HG03558 (cell line): Measurements from ENCODE around the gene KRT6C.

Experiments used
- ATAC-seq: cut with Tn5 transposase; IDR thresholded peaks from one replicate; pipeline ENCODE4 v1.9.1; 2021; ENCODE audit warnings: moderate number of reproducible peaks; ENCODE audit not compliant: unreplicated experiment; ENCODE audit errors: extremely low read depth

KRT6C gene

DNA sequence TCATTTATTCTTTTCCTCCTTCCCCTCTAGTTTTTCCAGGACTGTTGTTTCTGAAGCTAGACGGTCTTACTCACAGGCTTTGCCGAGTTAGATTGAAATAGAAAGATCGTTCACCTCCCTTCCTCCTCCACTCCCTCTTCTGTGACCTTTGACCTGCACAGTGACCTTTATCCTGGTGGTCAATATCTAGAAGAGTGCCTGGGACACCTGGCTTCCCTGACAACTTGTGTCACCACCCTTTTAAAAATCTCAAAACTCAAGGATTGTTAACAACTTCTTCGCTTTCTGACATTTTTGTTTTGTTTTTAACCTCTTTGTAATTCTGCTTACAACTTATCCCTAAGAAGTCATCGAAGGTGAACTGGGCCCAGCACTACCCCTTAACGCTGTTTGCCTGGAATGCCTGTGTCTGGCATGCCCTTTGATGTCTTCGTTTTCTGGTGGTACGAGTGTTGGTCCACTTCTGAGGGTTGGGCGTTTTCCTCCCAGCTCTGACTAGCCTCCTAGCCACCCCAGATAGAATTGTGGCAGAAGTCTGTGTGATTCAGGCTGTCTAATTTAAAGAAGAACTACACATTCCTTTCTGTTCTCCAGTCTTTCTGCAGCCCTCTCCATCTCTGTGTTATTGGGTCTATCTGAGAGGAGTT, 36.7 kb downstream of the KRT6C start:
- no peak for ATAC-seq

- ATAC-seq, result no peak
Observed at GRCh38 chr12:52436000-52436827, 37.4 kb downstream of the KRT6C start.

- ATAC-seq, result no peak
Observed at GRCh38 chr12:52435659-52435999, 38.0 kb downstream of the KRT6C start.

DNA sequence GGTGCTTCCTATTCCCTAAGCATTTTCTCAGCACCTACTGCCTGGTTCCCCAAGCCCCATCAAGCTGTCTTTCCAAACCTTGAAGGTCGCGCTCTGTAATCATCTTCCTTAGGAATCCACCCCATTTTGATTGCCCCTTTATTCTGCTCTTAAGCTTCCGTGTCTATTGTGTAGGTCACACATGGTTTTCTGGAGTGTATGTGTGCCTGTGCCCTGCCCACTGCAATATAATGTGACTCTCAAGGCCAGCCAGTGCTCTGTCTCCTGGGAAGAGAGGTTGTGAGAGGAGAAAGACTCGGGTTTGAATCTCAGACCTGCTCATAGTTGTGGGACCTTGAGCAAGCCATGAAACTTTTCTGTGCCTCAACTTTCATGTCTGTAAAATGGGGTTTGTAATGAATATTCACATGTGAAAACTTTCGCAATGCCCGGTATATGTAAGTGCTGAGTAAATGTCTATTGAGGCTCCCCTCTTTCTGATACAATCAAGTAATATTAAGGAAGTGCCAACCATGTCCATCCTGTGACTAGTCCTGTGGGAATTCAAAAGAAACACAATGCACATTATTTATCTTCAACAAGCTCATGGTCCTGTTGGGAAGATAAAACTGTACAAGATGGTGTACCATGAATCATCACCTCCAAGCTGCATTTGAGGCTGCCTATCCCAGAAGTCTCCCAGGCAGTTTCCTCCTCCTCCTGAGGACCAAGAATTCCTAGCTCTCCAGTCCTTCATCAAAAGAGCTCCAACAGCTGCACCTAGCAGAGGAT, 38.7 kb downstream of the KRT6C start:
- ATAC-seq, result no peak

- ATAC-seq, result no peak
Observed at GRCh38 chr12:52434081-52434733, 39.4 kb downstream of the KRT6C start, which contains the start of gene KRT75. Gene KRT75 (minus strand): TSS chr12:52434371. CDS start chr12:52434304, 67 bp downstream.

- ATAC-seq, result no peak
Observed at GRCh38 chr12:52433501-52434080, 40.0 kb downstream of the KRT6C start.

- no peak for ATAC-seq
Observed at GRCh38 chr12:52432559-52433207, 40.9 kb downstream of the KRT6C start.

DNA sequence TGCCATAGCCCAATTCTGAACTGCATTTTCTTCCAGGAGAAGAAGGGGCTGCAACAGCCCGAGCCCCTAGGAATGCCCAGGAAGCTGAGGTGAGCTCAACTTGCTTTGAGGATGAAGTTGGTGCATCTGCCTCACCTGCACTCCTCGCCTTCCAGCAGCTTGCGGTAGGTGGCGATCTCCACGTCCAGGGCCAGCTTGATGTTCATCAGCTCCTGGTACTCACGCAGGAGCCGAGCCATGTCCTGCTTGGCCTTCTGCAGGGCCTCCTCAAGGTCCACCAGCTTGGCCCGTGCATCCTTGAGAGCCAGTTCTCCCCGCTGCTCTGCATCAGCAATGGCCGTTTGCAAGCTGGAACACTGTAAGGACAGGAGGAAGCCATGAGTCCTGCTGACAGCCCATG, 45.5 kb downstream of the KRT6C start:
- ATAC-seq, result no peak

GRCh38 chr12:52427083-52427482, 46.5 kb downstream of the KRT6C start:
- ATAC-seq, result no peak

DNA sequence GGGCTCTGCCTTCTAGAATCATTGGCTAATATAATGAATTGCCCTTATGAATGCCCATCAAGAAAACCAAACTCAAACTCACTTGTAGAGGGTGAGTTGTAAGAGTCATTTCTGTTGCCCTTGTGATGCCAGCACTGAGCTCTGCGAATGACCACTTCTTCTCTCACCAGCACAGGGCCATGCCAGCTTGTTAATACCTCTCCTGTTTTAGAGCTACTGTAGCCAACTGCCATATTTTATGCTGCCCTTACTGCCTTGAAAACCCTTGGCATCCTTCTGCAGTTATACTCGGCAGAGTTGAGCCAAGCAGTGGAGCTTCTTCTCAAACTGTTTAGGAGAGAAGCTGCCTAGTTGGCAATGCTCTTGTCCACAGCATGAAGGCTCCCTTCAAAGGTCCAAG, 47.6 kb downstream of the KRT6C start:
- no peak for ATAC-seq

- no peak for ATAC-seq
Observed at GRCh38 chr12:52425466-52425865, 48.1 kb downstream of the KRT6C start.

DNA sequence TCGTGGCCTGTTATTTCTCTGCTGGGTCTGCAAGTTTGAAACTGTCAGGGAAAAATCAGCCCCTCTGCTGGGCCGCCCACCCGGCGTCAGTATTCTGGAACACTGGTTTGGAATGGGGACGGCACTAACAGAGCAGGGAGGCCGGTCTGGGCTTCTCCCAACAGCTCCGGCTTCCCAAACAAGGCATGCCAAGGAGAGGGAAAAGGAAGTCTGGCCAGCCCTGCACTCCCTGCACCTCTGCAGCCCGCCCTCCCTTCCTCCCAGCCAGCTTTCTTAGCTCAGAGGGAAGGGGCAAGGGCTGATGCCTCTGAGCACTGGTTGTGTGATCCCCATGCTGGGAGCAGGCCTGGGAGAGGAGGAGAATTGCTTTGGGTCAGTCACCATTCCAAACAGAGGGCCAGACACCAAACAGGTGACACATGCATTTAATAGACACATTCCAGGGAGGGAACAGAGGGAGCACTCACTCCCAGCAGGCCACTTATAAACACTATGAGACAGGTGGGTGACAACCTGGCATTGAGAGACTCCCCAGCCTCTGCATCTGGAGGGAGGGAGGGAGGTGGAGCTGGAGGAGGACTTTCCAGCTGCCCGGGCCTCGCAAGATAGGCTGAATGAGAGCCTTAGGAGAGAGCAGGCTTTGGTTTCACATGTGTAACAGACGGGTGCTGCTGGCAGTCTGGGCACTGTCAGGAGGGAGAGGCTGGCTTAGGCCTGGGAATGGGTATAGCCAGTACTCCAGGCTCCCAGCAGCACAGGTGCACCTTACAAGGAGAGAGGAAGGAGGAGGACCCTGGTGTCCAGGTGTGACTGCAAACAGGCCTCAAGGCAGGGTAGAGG, 49.7 kb downstream of the KRT6C start:
- ATAC-seq, result no peak

- ATAC-seq, result no peak
Observed at GRCh38 chr12:52423035-52423434, 50.6 kb downstream of the KRT6C start.

- ATAC-seq, result no peak
Observed at GRCh38 chr12:52419656-52420055, 53.9 kb downstream of the KRT6C start.

DNA sequence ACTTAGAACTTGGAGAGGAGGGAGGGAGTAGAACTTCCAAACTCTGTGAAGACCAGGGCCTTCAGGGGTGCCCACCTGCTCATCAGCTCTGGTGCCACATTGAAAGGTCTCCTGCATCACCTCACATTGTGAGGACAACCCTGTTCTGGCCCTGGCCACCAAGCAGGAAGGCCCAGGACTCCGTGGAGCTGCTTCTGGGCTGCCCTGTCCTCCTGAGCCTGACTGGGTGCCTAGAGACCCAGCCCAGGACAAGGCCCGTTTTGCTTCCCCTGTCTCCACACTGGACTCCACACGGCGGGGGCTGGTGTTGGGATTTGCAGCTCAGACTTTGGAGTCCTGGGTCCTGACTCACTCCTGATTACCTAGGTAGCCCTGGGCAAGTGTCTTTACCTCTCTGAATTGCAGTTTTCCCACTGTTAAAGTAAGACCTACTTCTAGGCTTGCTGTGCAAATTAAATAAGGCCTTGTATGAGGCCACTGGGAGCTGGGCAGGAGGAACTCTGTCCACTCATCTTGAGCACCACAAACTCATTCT, 55.0 kb downstream of the KRT6C start:
- ATAC-seq, result no peak
